ENCODE results near the gene ADGRG2.

The ADGRG2 gene

GRCh38 chrX:18946611-18947010 is 175.7 kb downstream of the ADGRG2 start:
- TF ChIP-seq Cebpa-rat (IDR thresholded peaks at IDR 0.05), result no peak
- no peak overlapping the region for H3K4me3 ChIP-seq
- no peak overlapping the region for H3K9ac ChIP-seq
- peaks cover 10 to 88% (median 74%) of the 10 kb centered on the region in 11 experiments; a peak in 21 of 22 replicates for H3K27me3 ChIP-seq
- no peak overlapping the region for H3K27ac ChIP-seq
- no peaks in the 10 kb centered on the region for H3K9me3 ChIP-seq (replicated peaks in 1 of 11)
- no peak overlapping the region for H3K4me2 ChIP-seq
- H4K20me1 ChIP-seq, result peaks cover 0 to 11% (median 0%) of the 10 kb centered on the region in 11 experiments; a peak in 4 of 22 replicates
- H3K4me1 ChIP-seq, result no peaks in the 10 kb centered on the region
- peaks cover 16 to 88% (median 45%) of the 10 kb centered on the region in 11 experiments; a peak in 21 of 22 replicates for H3K36me3 ChIP-seq

GRCh38 chrX:18946157-18946556 is 176.1 kb downstream of the ADGRG2 start:
- no peak overlapping the region for H3K27ac ChIP-seq
- H4K20me1 ChIP-seq, result peaks cover 0 to 11% (median 0%) of the 10 kb centered on the region in 11 experiments; a peak in 4 of 22 replicates
- no peaks in the 10 kb centered on the region for H3K4me1 ChIP-seq
- no peak overlapping the region for H3K4me3 ChIP-seq
- peaks cover 17 to 88% (median 47%) of the 10 kb centered on the region in 11 experiments; a peak in 21 of 22 replicates for H3K36me3 ChIP-seq
- no peak overlapping the region for H3K9ac ChIP-seq
- TF ChIP-seq Cebpa-rat (IDR thresholded peaks at IDR 0.05), result no peak
- H3K4me2 ChIP-seq, result no peak overlapping the region
- H3K27me3 ChIP-seq, result peaks cover 15 to 91% (median 74%) of the 10 kb centered on the region in 11 experiments; a peak in 21 of 22 replicates
- H3K9me3 ChIP-seq (replicated peaks in 1 of 11), result no peaks in the 10 kb centered on the region

- H3K4me3 ChIP-seq, result no peak overlapping the region
- TF ChIP-seq Cebpa-rat (IDR thresholded peaks at IDR 0.05), result no peak
- H3K27ac ChIP-seq, result no peak overlapping the region
- peaks cover 18 to 88% (median 47%) of the 10 kb centered on the region in 11 experiments; a peak in 20 of 22 replicates for H3K36me3 ChIP-seq
- no peak overlapping the region for H3K4me2 ChIP-seq
- peaks cover 0 to 11% (median 0%) of the 10 kb centered on the region in 11 experiments; a peak in 4 of 22 replicates for H4K20me1 ChIP-seq
- H3K9me3 ChIP-seq (replicated peaks in 1 of 11), result no peaks in the 10 kb centered on the region
- H3K9ac ChIP-seq, result no peak overlapping the region
- no peaks in the 10 kb centered on the region for H3K4me1 ChIP-seq
- H3K27me3 ChIP-seq, result peaks cover 19 to 90% (median 75%) of the 10 kb centered on the region in 11 experiments; a peak in 21 of 22 replicates
Measured at GRCh38 chrX:18945483-18945882, 176.8 kb downstream of the ADGRG2 start.

GRCh38 chrX:18944482-18944881 is 177.8 kb downstream of the ADGRG2 start:
- TF ChIP-seq Cebpa-rat (IDR thresholded peaks at IDR 0.05), result no peak
- H3K4me3 ChIP-seq, result no peak overlapping the region
- no peaks in the 10 kb centered on the region for H3K4me1 ChIP-seq
- H4K20me1 ChIP-seq, result peaks cover 0 to 3% (median 0%) of the 10 kb centered on the region in 11 experiments; a peak in 2 of 22 replicates
- peaks cover 22 to 86% (median 41%) of the 10 kb centered on the region in 11 experiments; a peak in 20 of 22 replicates for H3K36me3 ChIP-seq
- no peaks in the 10 kb centered on the region for H3K9me3 ChIP-seq (replicated peaks in 1 of 11)
- peaks cover 23 to 86% (median 67%) of the 10 kb centered on the region in 11 experiments; a peak in 21 of 22 replicates for H3K27me3 ChIP-seq
- no peak overlapping the region for H3K27ac ChIP-seq
- no peak overlapping the region for H3K4me2 ChIP-seq
- no peak overlapping the region for H3K9ac ChIP-seq

- Histone ChIP-seq H3K27me3 (peaks cover 30 to 77% (median 54%) of the 10 kb centered on the region in 11 experiments; a peak in 19 of 22 replicates), H3K9ac (no peak overlapping the region), H3K4me3 (no peak overlapping the region), H3K9me3 (replicated peaks in 1 of 11) (no peaks in the 10 kb centered on the region), H3K27ac (no peak overlapping the region), H3K36me3 (peaks cover 20 to 84% (median 37%) of the 10 kb centered on the region in 11 experiments; a peak in 20 of 22 replicates), H3K4me2 (no peak overlapping the region), H4K20me1 (no peaks in the 10 kb centered on the region; a peak in 1 of 22 replicates), H3K4me1 (peaks cover 0 to 7% (median 0%) of the 10 kb centered on the region in 10 experiments; a peak in 1 of 20 replicates)
- TF ChIP-seq Cebpa-rat (IDR thresholded peaks at IDR 0.05), result no peak
Measured at GRCh38 chrX:18941896-18942295, 180.4 kb downstream of the ADGRG2 start.
